Loucy (cell line): Measurements from ENCODE around the gene FANCE.
A peak's percentile ranks its signal among the peaks of the same experiment; 100 is the strongest.

ENCODE experiments used
- H2AFZ ChIP-seq: fragments of 200-600 bp; sonication (generic); 2 replicates; pipeline ENCODE4 v1.6.0; 2016; ENCODE audit warnings: antibody characterized with exemption, mild to moderate bottlenecking, low read length, moderate library complexity
- H3F3A ChIP-seq: fragments of 200-600 bp; 2 replicates; pipeline ENCODE4 v1.6.0; 2016; ENCODE audit warnings: antibody characterized with exemption, low read depth, mild to moderate bottlenecking
- H3K27me3 ChIP-seq: fragments of 200-600 bp; sonication (generic); 2 replicates; pipeline ENCODE4 v1.6.1; 2014; ENCODE audit warnings: low read length, mild to moderate bottlenecking; ENCODE audit not compliant: insufficient read depth, poor library complexity, severe bottlenecking
- H3K36me3 ChIP-seq: fragments of 200-600 bp; sonication (generic); 2 replicates; pipeline ENCODE4 v1.6.1; 2016; ENCODE audit warnings: low read length; ENCODE audit not compliant: insufficient read depth
- H3K4me1 ChIP-seq: fragments of 200-600 bp; sonication (generic); 2 replicates; pipeline ENCODE4 v1.5.1; 2014; ENCODE audit warnings: low read length, mild to moderate bottlenecking; ENCODE audit not compliant: insufficient read depth, poor library complexity, severe bottlenecking
- H3K4me2 ChIP-seq: fragments of 200-600 bp; sonication (generic); 2 replicates; pipeline ENCODE4 v1.6.0; 2014; ENCODE audit warnings: antibody characterized with exemption, low read length, low read depth, mild to moderate bottlenecking; ENCODE audit not compliant: poor library complexity, severe bottlenecking
- H3K4me3 ChIP-seq: fragments of 200-600 bp; sonication (generic); 2 replicates; pipeline ENCODE4 v1.5.1; 2014; ENCODE audit warnings: low read length, mild to moderate bottlenecking, mixed read lengths; ENCODE audit not compliant: poor library complexity, severe bottlenecking
- H3K79me2 ChIP-seq: fragments of 200-600 bp; sonication (generic); 2 replicates; pipeline ENCODE4 v1.6.1; 2014; ENCODE audit warnings: low read length; ENCODE audit not compliant: insufficient read depth
- H3K9ac ChIP-seq: fragments of 200-600 bp; sonication (generic); 2 replicates; pipeline ENCODE4 v1.6.0; 2014; ENCODE audit warnings: mild to moderate bottlenecking, low read depth, low read length, moderate library complexity; ENCODE audit not compliant: poor library complexity, severe bottlenecking
- H3K9me2 ChIP-seq: fragments of 200-600 bp; sonication (generic); replicated peaks from 2 replicates; pipeline ENCODE4 v1.6.1; 2016; ENCODE audit warnings: low read depth, low read length, mixed read lengths
- H3K9me3 ChIP-seq: fragments of 200-600 bp; sonication (generic); 2 replicates; pipeline ENCODE4 v1.6.1; 2014; ENCODE audit warnings: mild to moderate bottlenecking, antibody characterized with exemption, low read length, low read depth; ENCODE audit not compliant: insufficient read depth
- H4K20me1 ChIP-seq: fragments of 200-600 bp; sonication (generic); 2 replicates; pipeline ENCODE4 v1.6.0; 2014; ENCODE audit warnings: antibody characterized with exemption, low read length, mild to moderate bottlenecking; ENCODE audit not compliant: insufficient read depth, poor library complexity, severe bottlenecking
- CTCF ChIP-seq: fragments of 200-600 bp; sonication (generic); conservative IDR thresholded peaks from 2 replicates; pipeline ENCODE4 v1.5.1; 2014; ENCODE audit warnings: mild to moderate bottlenecking, antibody characterized with exemption, low read length
- EZH2phosphoT487 ChIP-seq: fragments of 200-600 bp; IDR thresholded peaks from 2 replicates; pipeline ENCODE4 v1.6.1; 2018; ENCODE audit warnings: antibody characterized with exemption, mild to moderate bottlenecking, moderate library complexity, borderline replicate concordance

Gene FANCE

DNA sequence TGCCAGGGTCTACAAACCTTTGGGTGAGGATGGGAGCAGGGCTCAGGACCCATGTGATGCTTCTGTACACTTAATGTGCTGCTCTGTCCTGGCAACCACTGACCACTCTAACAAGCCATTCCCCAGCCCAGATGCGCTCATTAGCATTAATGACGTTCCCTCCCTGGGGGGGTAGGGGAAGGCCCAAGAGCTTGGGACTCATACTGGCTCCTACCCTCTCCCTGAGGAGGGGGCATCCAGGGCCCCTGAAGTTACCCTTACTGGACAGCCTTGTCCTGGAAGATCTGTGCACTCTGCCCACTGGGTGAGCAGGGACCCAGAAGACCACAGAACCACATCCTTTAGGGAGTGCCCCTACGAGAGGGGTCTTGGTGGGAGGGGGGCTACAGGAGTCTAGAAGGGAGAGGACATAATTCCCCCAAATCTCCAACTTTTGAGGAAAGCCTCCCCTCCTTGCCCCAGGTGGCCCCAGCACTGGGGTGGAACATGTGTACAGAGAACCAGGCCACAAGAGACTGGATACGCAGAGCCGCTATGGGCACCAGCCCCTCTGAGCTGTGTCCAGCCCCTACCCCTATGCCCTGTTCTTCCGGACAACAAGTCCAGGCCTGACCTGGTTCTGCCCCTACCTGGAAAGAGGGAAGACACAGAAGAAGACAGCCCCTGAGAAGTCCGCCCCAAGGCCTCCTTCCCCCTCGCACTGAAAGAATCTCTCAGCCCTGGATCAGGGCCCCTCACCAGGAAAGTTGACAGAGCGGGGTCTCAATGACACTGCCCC lies 43.3 kb downstream of the FANCE start:
- Histone ChIP-seq H3K79me2 (no peaks in the 10 kb centered on the region), H3F3A (no peaks in the 10 kb centered on the region), H4K20me1 (no peaks in the 10 kb centered on the region), H3K27me3 (peaks cover 10% of the 10 kb centered on the region), H3K4me2 (no peak overlapping the region), H3K4me1 (peaks cover 28% of the 10 kb centered on the region), H3K4me3 (no peak overlapping the region), H3K36me3 (no peaks in the 10 kb centered on the region), H3K9me3 (no peaks in the 10 kb centered on the region), H3K9me2 (no peaks in the 10 kb centered on the region), H3K9ac (no peak overlapping the region), H2AFZ (no peak overlapping the region)
- TF ChIP-seq EZH2phosphoT487, result no peak
- TF ChIP-seq CTCF, result no peak

- Histone ChIP-seq H3K4me2 (peak overlapping the region; percentile 52), H3K27me3 (peaks cover 10% of the 10 kb centered on the region), H2AFZ (no peak overlapping the region), H3F3A (no peaks in the 10 kb centered on the region), H3K4me3 (peak overlapping the region; percentile 64), H3K9ac (no peak overlapping the region), H3K4me1 (peaks cover 28% of the 10 kb centered on the region), H3K36me3 (no peaks in the 10 kb centered on the region), H4K20me1 (no peaks in the 10 kb centered on the region), H3K9me2 (no peaks in the 10 kb centered on the region), H3K9me3 (no peaks in the 10 kb centered on the region), H3K79me2 (no peaks in the 10 kb centered on the region)
- TF ChIP-seq CTCF, result no peak
- TF ChIP-seq EZH2phosphoT487, result no peak
Measured at GRCh38 chr6:35496036-35496840, 44.1 kb downstream of the FANCE start.

GRCh38 chr6:35496841-35497570 lies 44.9 kb downstream of the FANCE start, which contains the start of gene TEAD3:
TEAD3 (minus strand) TSS chr6:35497079.
- Histone ChIP-seq H3K9me2 (no peaks in the 10 kb centered on the region), H3K4me3 (peak within 1 kb of the TSS; percentile 75), H4K20me1 (no peaks in the 10 kb centered on the region), H3K9me3 (no peaks in the 10 kb centered on the region), H3K4me1 (peaks cover 22% of the 10 kb centered on the region), H3K36me3 (no peaks in the 10 kb centered on the region), H3K9ac (no peak within 1 kb of the TSS), H3K79me2 (no peaks in the 10 kb centered on the region), H3F3A (no peaks in the 10 kb centered on the region), H3K27me3 (peaks cover 10% of the 10 kb centered on the region), H2AFZ (peak within 1 kb of the TSS; percentile 69), H3K4me2 (peak within 1 kb of the TSS; percentile 69)
- TF ChIP-seq EZH2phosphoT487 (no peak), CTCF (no peak)
